Activated CD4-positive, alpha-beta memory T cell treated with anti-CD3 and anti-CD28 coated beads, Interleukin-2, amount 10 ng/mL, durations not matched to agents 7 days and 5 days (primary cell): ENCODE measurements around the gene RPL13A. TPM values are rescaled to one million over a fixed set of nuclear protein-coding genes. Genes with fewer than 3 reads are reported as not detected.

ENCODE experiments used
- CTCF ChIA-PET: fragments of 350-600 bp; sonication (Branson Sonifier 250); formaldehyde crosslinking; loops from one replicate; lab custom pipeline; 2021; ENCODE audit warnings: antibody characterized with exemption, inconsistent platforms; lab: Charles Lee
- POLR2A ChIA-PET: fragments of 350-600 bp; sonication (Branson Sonifier 250); formaldehyde crosslinking; loops from one replicate; lab custom pipeline; 2021; ENCODE audit warnings: antibody characterized with exemption; lab: Charles Lee
- DNase-seq: peaks from one replicate; pipeline ENCODE4 v3.0.0-alpha.2; 2020
- H3K27ac Mint-ChIP-seq: one replicate; pipeline ENCODE4 v1.8.0; 2021; ENCODE audit warnings: mild to moderate bottlenecking, mixed read lengths
- H3K27me3 Mint-ChIP-seq: one replicate; pipeline ENCODE4 v1.8.0; 2021; ENCODE audit warnings: mixed read lengths
- H3K36me3 Mint-ChIP-seq: one replicate; pipeline ENCODE4 v1.8.0; 2021; ENCODE audit warnings: low read depth, mixed read lengths
- H3K4me1 Mint-ChIP-seq: one replicate; pipeline ENCODE4 v1.8.0; 2021; ENCODE audit warnings: mixed read lengths
- H3K4me3 Mint-ChIP-seq: one replicate; pipeline ENCODE4 v1.8.0; 2021; ENCODE audit warnings: mild to moderate bottlenecking, mixed read lengths
- H3K9me3 Mint-ChIP-seq: one replicate; pipeline ENCODE4 v1.8.0; 2021; ENCODE audit warnings: mixed read lengths
- total RNA-seq, 2 experiments: library from RNA; stranded (reverse); gene quantifications; one replicate each; pipeline ENCODE4 v1.2.3, GENCODE V29; 2021

RPL13A gene
- total RNA-seq, 2 experiments from 2014 or later, result 2,417 to 2,463 TPM

DNA sequence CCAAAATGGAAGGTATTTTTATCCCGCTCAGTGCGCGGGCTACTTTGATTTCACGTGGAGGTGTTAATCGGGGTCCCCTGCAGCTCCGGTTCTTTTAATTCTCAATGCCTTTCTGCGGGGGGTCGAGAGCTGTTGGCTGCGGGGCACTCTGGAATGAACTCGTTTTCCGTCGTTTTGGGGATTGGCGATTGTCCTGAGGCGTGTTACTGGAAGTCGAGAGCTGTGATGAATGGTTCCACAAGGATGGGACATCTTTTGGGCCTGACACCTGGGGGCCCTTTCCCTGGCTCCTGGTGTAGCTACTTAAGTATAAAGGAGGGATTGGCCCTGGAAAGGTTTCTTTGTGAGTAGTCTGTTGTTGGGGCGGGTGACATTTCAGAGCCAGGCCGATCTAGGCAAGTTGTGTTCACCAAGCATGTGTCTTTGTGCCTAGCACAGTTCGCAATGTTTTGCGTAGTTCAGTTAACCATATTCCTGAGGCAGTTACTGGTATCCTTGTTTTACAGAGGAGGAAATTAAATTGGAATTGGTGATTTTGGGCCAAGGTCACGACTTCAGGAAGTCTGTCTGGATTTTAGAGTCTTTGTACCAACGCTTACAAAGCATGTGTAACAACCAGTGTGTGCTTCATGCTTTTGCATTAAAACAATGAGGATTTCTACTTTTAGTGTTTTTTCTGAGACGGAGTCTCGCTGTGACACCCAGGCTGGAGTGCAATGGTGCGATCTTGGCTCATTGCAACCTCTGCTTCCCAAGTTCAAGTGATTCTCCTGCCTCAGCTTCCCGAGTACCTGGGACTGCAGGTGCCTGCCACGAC is 846 bp downstream of the RPL13A start:
- H3K9me3 Mint-ChIP-seq, result no peaks in the 10 kb centered on the region
- peak overlapping the region; percentile 95 for H3K4me3 Mint-ChIP-seq
- CTCF ChIA-PET, result interaction anchor here (0.7 to 2.6 kb wide), 10 partner anchors 8 to 81 kb away, joined by 3 to 15 read pairs (median 4); partner anchors contain the start of genes FLT3LG, PIH1D1 and RPS11
- POLR2A ChIA-PET, result interaction anchor here (0.6 to 4.6 kb wide), 22 partner anchors 7 to 188 kb away, joined by 3 to 68 read pairs (median 6); partner anchors contain the start of genes ALDH16A1, BCL2L12, FLT3LG and IRF3
- peak overlapping the region; percentile 87 for H3K27ac Mint-ChIP-seq
- H3K4me1 Mint-ChIP-seq, result peaks cover 58% of the 10 kb centered on the region
- DNase-seq, result no peak
- H3K36me3 Mint-ChIP-seq, result peaks cover 87% of the 10 kb centered on the region
- H3K27me3 Mint-ChIP-seq, result no peaks in the 10 kb centered on the region

DNA sequence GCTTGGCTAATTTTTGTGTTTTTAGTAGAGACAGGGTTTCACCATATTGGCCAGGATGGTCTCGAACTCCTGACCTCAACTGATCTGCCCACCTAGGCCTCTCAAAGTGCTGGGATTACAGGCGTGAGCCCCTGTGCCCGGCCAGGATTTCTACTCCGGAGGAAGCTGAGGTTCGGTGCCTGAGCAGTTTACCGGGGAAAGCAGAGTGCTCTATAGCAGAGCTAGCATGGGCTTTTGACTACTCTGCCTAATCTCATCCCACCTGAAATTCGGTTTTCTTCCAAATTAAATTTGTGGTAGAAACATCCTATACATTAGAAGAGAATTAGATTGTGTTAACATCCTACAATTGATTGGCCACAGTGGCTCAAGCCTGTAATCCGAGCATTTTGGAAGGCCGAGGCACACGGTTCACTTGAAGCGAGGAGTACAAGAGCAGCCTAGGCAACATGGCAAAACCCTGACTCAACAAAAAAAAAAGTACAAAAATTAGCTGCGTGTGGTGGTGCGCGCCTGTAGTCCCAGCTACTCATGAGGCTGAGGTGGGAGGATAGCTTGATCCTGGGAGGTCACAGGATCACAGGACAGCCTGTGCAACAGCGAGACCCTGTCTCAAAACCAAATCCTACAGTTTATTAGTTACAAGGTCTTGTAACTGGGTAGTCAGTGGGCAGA is 1.6 kb downstream of the RPL13A start:
- H3K4me3 Mint-ChIP-seq, result peak overlapping the region; percentile 95
- ChIA-PET POLR2A (interaction anchor here (0.7 to 4.6 kb wide), 20 partner anchors 8 to 188 kb away, joined by 3 to 68 read pairs (median 6); partner anchors contain the start of genes ALDH16A1, FLT3LG, NOSIP and PIH1D1), CTCF (interaction anchor here (0.7 to 2.6 kb wide), 11 partner anchors 7 to 91 kb away, joined by 3 to 15 read pairs (median 4); partner anchors contain the start of genes FLT3LG and RPS11)
- DNase-seq, result no peak
- no peaks in the 10 kb centered on the region for H3K27me3 Mint-ChIP-seq
- H3K36me3 Mint-ChIP-seq, result peaks cover 84% of the 10 kb centered on the region
- peaks cover 60% of the 10 kb centered on the region for H3K4me1 Mint-ChIP-seq
- H3K27ac Mint-ChIP-seq, result peak overlapping the region; percentile 87
- no peaks in the 10 kb centered on the region for H3K9me3 Mint-ChIP-seq

DNA sequence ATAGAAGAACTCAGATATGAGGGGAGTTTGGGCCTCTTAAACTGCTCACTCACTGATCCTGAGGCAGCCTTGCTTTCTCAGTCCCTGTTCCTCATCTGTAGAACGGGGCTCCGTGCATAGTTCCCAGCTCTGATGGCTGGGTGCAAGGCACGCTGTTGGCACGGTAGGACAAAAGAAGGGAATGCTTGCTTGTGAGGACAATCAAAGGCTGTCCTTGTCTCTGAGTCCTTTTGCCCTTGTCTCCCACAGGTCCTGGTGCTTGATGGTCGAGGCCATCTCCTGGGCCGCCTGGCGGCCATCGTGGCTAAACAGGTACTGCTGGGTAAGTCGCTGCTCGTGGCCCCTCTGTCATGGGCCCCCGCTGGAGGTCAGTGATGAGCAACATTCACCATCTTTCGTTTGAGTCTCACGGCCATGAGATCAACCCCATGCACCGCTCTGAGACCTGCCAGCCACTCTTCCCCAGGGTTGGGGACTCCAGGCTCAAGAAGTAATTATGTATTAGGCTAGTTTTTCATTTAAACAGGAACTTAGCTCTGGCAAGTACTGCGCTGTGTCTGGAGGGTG is 2.3 kb downstream of the RPL13A start:
- ChIA-PET CTCF (interaction anchor here (0.9 to 2.6 kb wide), 8 partner anchors 9 to 90 kb away, joined by 3 to 15 read pairs (median 5); partner anchors contain the start of gene FLT3LG), POLR2A (interaction anchor here (0.9 to 4.6 kb wide), 14 partner anchors 9 to 102 kb away, joined by 3 to 68 read pairs (median 5); partner anchors contain the start of genes ALDH16A1, FLT3LG and PIH1D1)
- H3K4me3 Mint-ChIP-seq, result peak overlapping the region; percentile 95
- peaks cover 62% of the 10 kb centered on the region for H3K4me1 Mint-ChIP-seq
- peak overlapping the region; percentile 87 for H3K27ac Mint-ChIP-seq
- H3K9me3 Mint-ChIP-seq, result no peaks in the 10 kb centered on the region
- peaks cover 80% of the 10 kb centered on the region for H3K36me3 Mint-ChIP-seq
- H3K27me3 Mint-ChIP-seq, result no peaks in the 10 kb centered on the region
- DNase-seq, result peak; percentile 72

GRCh38 chr19:49490287-49491029 is 3.0 kb downstream of the RPL13A start:
- peak overlapping the region; percentile 95 for H3K4me3 Mint-ChIP-seq
- H3K27ac Mint-ChIP-seq, result peak overlapping the region; percentile 87
- no peaks in the 10 kb centered on the region for H3K27me3 Mint-ChIP-seq
- CTCF ChIA-PET, result interaction anchor here (0.9 to 1.2 kb wide), 2 partner anchors 9 to 60 kb away, joined by 3 read pairs; no protein-coding TSS in a partner anchor
- no peaks in the 10 kb centered on the region for H3K9me3 Mint-ChIP-seq
- peak; percentile 53 for DNase-seq
- POLR2A ChIA-PET, result interaction anchor here (1.1 to 4.6 kb wide), 9 partner anchors 12 to 101 kb away, joined by 3 to 68 read pairs (median 4); partner anchors contain the start of genes ALDH16A1 and NOSIP
- H3K36me3 Mint-ChIP-seq, result peaks cover 75% of the 10 kb centered on the region
- H3K4me1 Mint-ChIP-seq, result peaks cover 69% of the 10 kb centered on the region

- no peak for DNase-seq
- H3K27me3 Mint-ChIP-seq, result no peaks in the 10 kb centered on the region
- ChIA-PET POLR2A (interaction anchor here (0.8 to 4.6 kb wide), 6 partner anchors 14 to 89 kb away, joined by 3 to 68 read pairs (median 4); partner anchors contain the start of genes ALDH16A1 and NOSIP), CTCF (interaction anchor here (0.9 to 1.2 kb wide), 3 partner anchors 8 to 59 kb away, joined by 3 to 5 read pairs (median 3); no protein-coding TSS in a partner anchor)
- H3K4me3 Mint-ChIP-seq, result peak overlapping the region; percentile 95
- H3K4me1 Mint-ChIP-seq, result peaks cover 69% of the 10 kb centered on the region
- H3K9me3 Mint-ChIP-seq, result no peaks in the 10 kb centered on the region
- H3K36me3 Mint-ChIP-seq, result peaks cover 68% of the 10 kb centered on the region
- peak overlapping the region; percentile 87 for H3K27ac Mint-ChIP-seq
These were observed 3.8 kb downstream of the RPL13A start for GRCh38 chr19:49491030-49491803.

DNA sequence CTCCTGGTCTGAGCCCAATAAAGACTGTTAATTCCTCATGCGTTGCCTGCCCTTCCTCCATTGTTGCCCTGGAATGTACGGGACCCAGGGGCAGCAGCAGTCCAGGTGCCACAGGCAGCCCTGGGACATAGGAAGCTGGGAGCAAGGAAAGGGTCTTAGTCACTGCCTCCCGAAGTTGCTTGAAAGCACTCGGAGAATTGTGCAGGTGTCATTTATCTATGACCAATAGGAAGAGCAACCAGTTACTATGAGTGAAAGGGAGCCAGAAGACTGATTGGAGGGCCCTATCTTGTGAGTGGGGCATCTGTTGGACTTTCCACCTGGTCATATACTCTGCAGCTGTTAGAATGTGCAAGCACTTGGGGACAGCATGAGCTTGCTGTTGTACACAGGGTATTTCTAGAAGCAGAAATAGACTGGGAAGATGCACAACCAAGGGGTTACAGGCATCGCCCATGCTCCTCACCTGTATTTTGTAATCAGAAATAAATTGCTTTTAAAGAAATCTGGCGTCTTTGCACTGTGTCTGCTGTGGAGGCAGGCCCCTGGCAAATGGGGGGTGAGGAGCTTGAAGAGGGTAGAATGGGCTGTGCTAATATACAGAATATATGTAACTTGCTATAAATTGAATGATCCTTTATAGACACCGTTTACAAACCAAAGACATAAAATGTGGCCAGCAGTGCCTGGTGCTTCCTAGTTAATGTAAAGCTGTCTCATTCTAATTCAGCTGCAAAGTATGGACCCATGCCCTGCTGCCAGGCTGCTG is 4.6 kb downstream of the RPL13A start:
- Mint-ChIP-seq H3K9me3 (no peaks in the 10 kb centered on the region), H3K4me1 (peaks cover 68% of the 10 kb centered on the region), H3K4me3 (no peak overlapping the region), H3K27me3 (no peaks in the 10 kb centered on the region), H3K27ac (peak overlapping the region; percentile 76), H3K36me3 (peaks cover 71% of the 10 kb centered on the region)
- no peak for DNase-seq
- POLR2A ChIA-PET, result interaction anchor here (0.6 to 2.8 kb wide), 12 partner anchors 9 to 186 kb away, joined by 3 to 13 read pairs (median 4); partner anchors contain the start of genes ALDH16A1 and PRMT1
- CTCF ChIA-PET, result interaction anchor here (1.1 to 1.2 kb wide), 2 partner anchors 19 to 79 kb away, joined by 5 to 6 read pairs; no protein-coding TSS in a partner anchor

DNA sequence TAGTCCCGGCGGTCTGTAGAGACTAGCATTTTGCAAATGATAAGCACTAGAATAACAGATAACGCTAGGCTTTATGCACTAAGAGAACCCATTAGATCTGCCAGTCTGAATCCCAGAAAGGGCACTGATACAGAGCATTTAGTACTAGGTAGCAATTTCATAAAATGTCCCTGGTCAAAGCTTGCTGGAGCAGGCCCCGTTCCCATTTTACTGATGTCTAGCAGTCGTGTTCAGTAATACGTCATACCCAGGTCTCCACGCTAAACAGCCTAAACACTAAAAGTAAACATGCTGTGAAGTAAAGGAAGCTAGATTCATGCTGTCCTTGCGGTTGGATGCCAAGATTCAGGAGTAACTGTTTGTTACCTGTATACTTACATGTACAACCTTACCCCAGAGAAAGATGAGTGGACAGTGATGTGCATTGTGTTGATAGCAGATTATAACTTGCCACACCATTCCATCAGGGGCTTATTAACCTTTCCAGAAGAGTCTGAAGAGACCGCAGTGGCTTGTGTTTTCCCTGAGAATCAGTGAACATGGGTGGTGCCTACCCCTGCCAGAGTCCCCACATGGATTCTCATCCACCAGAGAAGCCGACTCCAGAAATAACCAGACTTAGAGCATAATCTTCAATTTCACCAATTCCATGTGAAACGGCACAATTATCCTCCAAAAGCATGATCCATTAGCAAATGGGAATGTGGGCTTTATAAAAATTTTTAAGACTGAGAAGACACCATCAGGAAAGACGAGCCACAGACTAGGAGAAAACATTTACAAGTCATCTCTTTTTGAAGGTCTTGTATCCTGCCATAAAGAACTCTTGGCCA is 5.4 kb downstream of the RPL13A start:
- Mint-ChIP-seq H3K4me1 (peaks cover 68% of the 10 kb centered on the region), H3K36me3 (peaks cover 71% of the 10 kb centered on the region), H3K27me3 (no peaks in the 10 kb centered on the region), H3K27ac (peak overlapping the region; percentile 76), H3K4me3 (peak overlapping the region; percentile 28), H3K9me3 (no peaks in the 10 kb centered on the region)
- ChIA-PET CTCF (interaction anchor here (1.1 to 1.2 kb wide), 2 partner anchors 20 to 78 kb away, joined by 5 to 6 read pairs; no protein-coding TSS in a partner anchor), POLR2A (interaction anchor here (0.9 to 3.5 kb wide), 12 partner anchors 13 to 185 kb away, joined by 3 to 21 read pairs (median 4); partner anchors contain the start of genes ALDH16A1, BCL2L12, IRF3 and PRMT1)
- DNase-seq, result no peak

GRCh38 chr19:49496574-49497008 is 9.2 kb downstream of the RPL13A start:
- no peak for DNase-seq
- H3K27me3 Mint-ChIP-seq, result no peaks in the 10 kb centered on the region
- H3K36me3 Mint-ChIP-seq, result peaks cover 62% of the 10 kb centered on the region
- POLR2A ChIA-PET, result interaction anchor here (0.5 to 3.6 kb wide), 14 partner anchors 20 to 380 kb away, joined by 3 to 27 read pairs (median 4); partner anchors contain the start of genes ALDH16A1, FLT3LG, PIH1D1 and RRAS
- H3K27ac Mint-ChIP-seq, result peak overlapping the region; percentile 99
- H3K4me3 Mint-ChIP-seq, result peak overlapping the region; percentile 98
- no peaks in the 10 kb centered on the region for H3K9me3 Mint-ChIP-seq
- peaks cover 67% of the 10 kb centered on the region for H3K4me1 Mint-ChIP-seq
- CTCF ChIA-PET, result interaction anchor here (1.0 to 2.3 kb wide), 7 partner anchors 9 to 180 kb away, joined by 3 to 8 read pairs (median 4); partner anchors contain the start of genes FLT3LG and RPL13A

GRCh38 chr19:49497047-49497788 is 9.8 kb downstream of the RPL13A start:
- Mint-ChIP-seq H3K36me3 (peaks cover 56% of the 10 kb centered on the region), H3K4me1 (peaks cover 67% of the 10 kb centered on the region), H3K27me3 (no peaks in the 10 kb centered on the region), H3K27ac (peak overlapping the region; percentile 99), H3K9me3 (no peaks in the 10 kb centered on the region), H3K4me3 (peak overlapping the region; percentile 98)
- ChIA-PET CTCF (interaction anchor here (1.0 to 2.3 kb wide), 6 partner anchors 9 to 52 kb away, joined by 3 to 8 read pairs (median 4); partner anchors contain the start of genes FLT3LG and RPL13A), POLR2A (interaction anchor here (0.5 to 3.6 kb wide), 10 partner anchors 24 to 167 kb away, joined by 3 to 27 read pairs (median 4); partner anchors contain the start of genes ALDH16A1, FLT3LG, PIH1D1 and RRAS)
- peak; percentile 84 for DNase-seq
